ENCODE results near the gene AIF1L.
"Not testable (repeated sequence)": the region's sequence is repeated elsewhere in the genome, so short reads cannot be mapped to it uniquely, and the experiment has no call there.

Gene AIF1L

GRCh38 chr9:131097126-131097947 is 1.0 kb downstream of the AIF1L start:
- in situ Hi-C loops (cut with MboI; ENCODE audit: low pct_unique_long_range_greater_than_20kb, low sequenced_read_pairs), result no loop called here
- no peak for DNase-seq

- no peak for DNase-seq
- in situ Hi-C loops (cut with MboI; ENCODE audit: low pct_unique_long_range_greater_than_20kb, low sequenced_read_pairs), result no loop called here
Measured at GRCh38 chr9:131097948-131098278, 1.6 kb downstream of the AIF1L start.

GRCh38 chr9:131098391-131099101 is 2.2 kb downstream of the AIF1L start:
- in situ Hi-C loops (cut with MboI; ENCODE audit: low pct_unique_long_range_greater_than_20kb, low sequenced_read_pairs), result no loop called here
- DNase-seq, result no peak

GRCh38 chr9:131099102-131099606 is 2.8 kb downstream of the AIF1L start:
- in situ Hi-C loops (cut with MboI; ENCODE audit: low pct_unique_long_range_greater_than_20kb, low sequenced_read_pairs), result no loop called here
- no peak for DNase-seq

GRCh38 chr9:131099845-131100244 is 3.5 kb downstream of the AIF1L start:
- in situ Hi-C loops (cut with MboI; ENCODE audit: low pct_unique_long_range_greater_than_20kb, low sequenced_read_pairs); DNase-seq: not testable (repeated sequence)

GRCh38 chr9:131100445-131100844 is 4.1 kb downstream of the AIF1L start:
- in situ Hi-C loops (cut with MboI; ENCODE audit: low pct_unique_long_range_greater_than_20kb, low sequenced_read_pairs), result no loop called here
- DNase-seq, result no peak

- in situ Hi-C loops (cut with MboI; ENCODE audit: low pct_unique_long_range_greater_than_20kb, low sequenced_read_pairs), result no loop called here
- DNase-seq, result no peak
Measured at GRCh38 chr9:131101207-131101964, 5.1 kb downstream of the AIF1L start.

- in situ Hi-C loops (cut with MboI; ENCODE audit: low pct_unique_long_range_greater_than_20kb, low sequenced_read_pairs), result no loop called here
- no peak for DNase-seq
Measured at GRCh38 chr9:131103024-131103423, 6.7 kb downstream of the AIF1L start.

GRCh38 chr9:131103535-131103934 is 7.2 kb downstream of the AIF1L start:
- in situ Hi-C loops (cut with MboI; ENCODE audit: low pct_unique_long_range_greater_than_20kb, low sequenced_read_pairs), result no loop called here
- no peak for DNase-seq

- in situ Hi-C loops (cut with MboI; ENCODE audit: low pct_unique_long_range_greater_than_20kb, low sequenced_read_pairs), result no loop called here
- DNase-seq, result no peak
Measured at GRCh38 chr9:131104016-131104740, 7.8 kb downstream of the AIF1L start.

- no peak for DNase-seq
- in situ Hi-C loops (cut with MboI; ENCODE audit: low pct_unique_long_range_greater_than_20kb, low sequenced_read_pairs), result no loop called here
Measured at GRCh38 chr9:131105952-131106351, 9.6 kb downstream of the AIF1L start.

GRCh38 chr9:131107760-131108159 is 11.4 kb downstream of the AIF1L start:
- in situ Hi-C loops (cut with MboI; ENCODE audit: low pct_unique_long_range_greater_than_20kb, low sequenced_read_pairs), result no loop called here
- no peak for DNase-seq

GRCh38 chr9:131111186-131111853 is 15.0 kb downstream of the AIF1L start:
- DNase-seq, result no peak
- in situ Hi-C loops (cut with MboI; ENCODE audit: low pct_unique_long_range_greater_than_20kb, low sequenced_read_pairs), result no loop called here

- DNase-seq, result no peak
- in situ Hi-C loops (cut with MboI; ENCODE audit: low pct_unique_long_range_greater_than_20kb, low sequenced_read_pairs), result no loop called here
Measured at GRCh38 chr9:131111854-131112311, 15.6 kb downstream of the AIF1L start.

GRCh38 chr9:131112374-131113154 is 16.2 kb downstream of the AIF1L start:
- DNase-seq, result no peak
- in situ Hi-C loops (cut with MboI; ENCODE audit: low pct_unique_long_range_greater_than_20kb, low sequenced_read_pairs), result no loop called here

GRCh38 chr9:131113655-131114054 is 17.3 kb downstream of the AIF1L start:
- in situ Hi-C loops (cut with MboI; ENCODE audit: low pct_unique_long_range_greater_than_20kb, low sequenced_read_pairs), result no loop called here
- DNase-seq, result no peak

- in situ Hi-C loops (cut with MboI; ENCODE audit: low pct_unique_long_range_greater_than_20kb, low sequenced_read_pairs), result no loop called here
- no peak for DNase-seq
Measured at GRCh38 chr9:131114084-131114535, 17.8 kb downstream of the AIF1L start.

- in situ Hi-C loops (cut with MboI; ENCODE audit: low pct_unique_long_range_greater_than_20kb, low sequenced_read_pairs); DNase-seq: not testable (repeated sequence)
Measured at GRCh38 chr9:131115360-131115742, 19.0 kb downstream of the AIF1L start.
